ELF-1 (cell line): ENCODE data around the gene FKBP15.
"Not testable (repeated sequence)": the region's sequence is repeated elsewhere in the genome, so short reads cannot be mapped to it uniquely, and the experiment has no call there.

Experiments used
- DNase-seq: peaks from one replicate; pipeline ENCODE4 v3.0.0-alpha.2; 2016; ENCODE audit warnings: low read depth, low spot score

FKBP15 gene

GRCh38 chr9:113150670-113151611 lies 70.1 kb downstream of the FKBP15 start, which contains the start of gene SLC31A2:
TSS of gene SLC31A2 (plus strand) at chr9:113151007. CDS start at chr9:113151075, 68 bp downstream.
- DNase-seq: peak; percentile 93

DNA sequence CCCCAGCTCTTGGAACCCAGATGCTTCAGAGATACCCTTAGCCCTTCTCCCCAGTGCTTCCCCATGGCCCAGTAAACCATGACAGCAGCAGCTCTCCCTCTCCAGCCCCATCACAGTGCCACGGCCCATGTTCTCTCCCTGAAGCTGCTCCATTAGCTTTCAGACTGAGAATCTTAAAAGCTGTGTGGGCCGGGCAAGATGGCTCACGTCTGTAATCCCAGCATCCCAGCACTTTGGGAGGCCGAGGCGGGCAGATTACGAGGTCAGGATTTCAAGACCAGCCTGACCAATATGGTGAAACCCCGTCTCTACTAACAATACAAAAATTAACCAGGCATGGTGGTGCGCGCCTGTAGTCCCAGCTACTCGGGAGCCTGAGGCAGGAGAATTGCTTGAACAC lies 71.5 kb downstream of the FKBP15 start:
- not testable (repeated sequence) for DNase-seq

DNA sequence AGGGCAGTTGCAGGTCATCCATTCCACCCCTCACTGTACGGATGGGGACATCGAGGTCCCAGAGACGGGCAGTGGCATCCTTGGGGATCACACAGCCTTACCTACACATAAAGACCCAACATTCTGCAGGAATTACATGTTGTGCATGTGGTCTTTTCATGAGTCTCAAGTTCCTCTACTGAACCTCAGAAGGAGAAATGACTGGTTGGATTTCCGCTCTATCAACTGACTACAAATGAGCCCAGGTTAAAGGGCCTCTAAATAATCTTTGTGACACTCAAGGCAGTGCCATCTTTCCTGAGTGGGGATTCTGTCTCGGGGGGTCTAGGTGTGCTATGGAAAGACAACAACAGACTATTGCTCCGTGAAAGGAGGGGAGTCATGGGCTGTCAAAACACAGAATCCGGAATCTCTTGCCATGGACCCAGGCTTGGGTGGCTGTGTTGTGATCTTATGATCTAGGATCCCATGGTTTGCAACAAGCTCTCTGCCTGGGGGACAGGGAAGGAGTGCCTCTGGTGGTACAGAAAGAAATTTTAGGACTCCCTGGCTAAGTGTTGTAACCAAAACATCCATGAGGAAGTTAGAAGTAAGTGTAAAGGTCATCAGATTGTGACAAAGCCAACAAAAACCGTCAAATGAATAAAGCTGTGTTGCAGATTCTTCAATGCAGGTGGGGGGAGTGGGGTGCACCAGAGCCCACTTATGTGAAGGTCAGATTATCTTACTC lies 72.1 kb downstream of the FKBP15 start:
- no peak for DNase-seq

DNA sequence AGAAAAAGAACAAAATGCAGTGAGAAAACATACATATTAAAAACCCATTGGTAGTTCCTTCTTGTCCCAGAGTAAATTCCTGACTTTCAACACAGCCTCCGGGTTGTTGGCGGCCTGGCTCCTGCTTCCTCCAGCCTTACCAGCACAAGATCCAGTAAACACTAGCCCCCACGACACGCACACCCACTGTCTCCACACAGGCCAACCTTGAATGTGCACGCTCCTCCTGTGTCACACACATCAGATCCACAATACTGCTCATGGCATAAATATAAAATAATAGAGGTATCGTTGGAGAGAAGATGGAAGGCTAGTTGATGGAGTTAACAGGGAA lies 72.7 kb downstream of the FKBP15 start:
- DNase-seq: no peak

GRCh38 chr9:113143432-113144227 lies 77.4 kb downstream of the FKBP15 start:
- DNase-seq: no peak

- not testable (repeated sequence) for DNase-seq
These were observed 80.2 kb downstream of the FKBP15 start for GRCh38 chr9:113140896-113141295.

GRCh38 chr9:113139953-113140352 lies 81.1 kb downstream of the FKBP15 start:
- no peak for DNase-seq

DNA sequence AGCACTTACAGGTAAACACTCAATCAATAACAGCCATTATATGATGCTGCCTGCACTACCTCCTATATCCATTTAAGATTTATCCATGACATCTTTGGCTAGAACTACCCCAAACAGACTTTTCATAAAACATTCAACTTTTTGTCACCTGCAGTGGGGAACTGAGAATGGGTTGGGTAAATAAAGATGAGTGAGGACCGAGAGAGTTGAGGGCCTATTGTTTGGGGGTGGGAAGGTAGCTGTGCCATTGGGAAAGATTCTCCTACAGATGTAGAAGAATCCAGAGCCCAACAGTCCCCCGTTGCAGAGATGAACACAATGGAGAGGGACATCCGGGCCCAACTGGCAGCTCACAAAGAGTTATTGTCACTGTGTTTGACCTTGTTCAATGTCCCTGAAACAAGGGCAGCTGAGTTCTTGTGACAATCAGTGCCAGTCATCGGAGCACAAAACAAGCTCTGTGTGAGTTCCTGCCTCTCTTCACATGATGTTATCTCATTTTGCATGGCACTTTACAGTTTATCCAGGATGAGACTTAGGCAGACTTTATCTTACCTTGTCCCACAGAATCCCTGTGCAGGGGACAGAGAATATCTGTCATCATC lies 81.8 kb downstream of the FKBP15 start:
- no peak for DNase-seq

DNA sequence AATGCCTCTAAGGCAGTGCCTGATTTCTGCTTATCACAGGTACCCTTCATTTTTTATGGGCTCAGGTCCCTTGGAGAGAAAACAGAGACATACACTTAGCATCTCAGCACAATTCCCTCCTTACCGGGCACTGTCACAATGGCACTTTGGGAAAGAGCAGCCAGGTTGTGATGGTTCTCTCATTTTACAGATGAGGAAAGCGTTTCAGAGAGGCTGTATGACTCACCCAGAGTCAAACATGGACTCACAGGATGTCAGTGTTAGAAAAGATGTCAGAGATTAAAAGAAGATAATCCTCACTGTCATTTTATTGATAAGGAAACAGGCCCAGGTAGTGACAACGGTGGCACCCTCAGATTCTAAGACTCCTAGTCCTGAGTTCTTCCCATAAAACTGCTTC lies 82.3 kb downstream of the FKBP15 start:
- DNase-seq: no peak

- DNase-seq: no peak
These were observed 83.6 kb downstream of the FKBP15 start for GRCh38 chr9:113137196-113138168.

GRCh38 chr9:113131689-113132151 lies 89.4 kb downstream of the FKBP15 start:
- no peak for DNase-seq

DNA sequence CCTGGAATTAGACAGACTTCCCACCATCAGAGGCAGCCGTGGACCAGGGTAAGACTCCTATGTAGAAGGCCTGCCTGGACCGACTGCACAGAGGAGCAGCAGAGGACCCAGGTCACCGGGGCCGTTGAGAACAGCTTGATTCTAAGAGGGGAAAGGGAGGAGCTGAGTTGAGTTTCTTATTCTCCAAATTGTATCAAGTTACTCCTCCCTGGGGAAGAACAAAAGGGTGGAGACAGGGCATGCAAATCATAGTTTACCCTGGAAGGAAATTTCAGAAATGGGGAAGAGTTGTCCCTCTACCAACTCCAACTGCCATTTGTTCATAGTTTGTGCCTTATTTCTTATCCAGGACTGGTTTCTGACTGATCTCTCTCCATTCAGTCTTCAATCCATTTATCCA lies 91.2 kb downstream of the FKBP15 start:
- no peak for DNase-seq

- no peak for DNase-seq
These were observed 91.6 kb downstream of the FKBP15 start for GRCh38 chr9:113129466-113129865.

DNA sequence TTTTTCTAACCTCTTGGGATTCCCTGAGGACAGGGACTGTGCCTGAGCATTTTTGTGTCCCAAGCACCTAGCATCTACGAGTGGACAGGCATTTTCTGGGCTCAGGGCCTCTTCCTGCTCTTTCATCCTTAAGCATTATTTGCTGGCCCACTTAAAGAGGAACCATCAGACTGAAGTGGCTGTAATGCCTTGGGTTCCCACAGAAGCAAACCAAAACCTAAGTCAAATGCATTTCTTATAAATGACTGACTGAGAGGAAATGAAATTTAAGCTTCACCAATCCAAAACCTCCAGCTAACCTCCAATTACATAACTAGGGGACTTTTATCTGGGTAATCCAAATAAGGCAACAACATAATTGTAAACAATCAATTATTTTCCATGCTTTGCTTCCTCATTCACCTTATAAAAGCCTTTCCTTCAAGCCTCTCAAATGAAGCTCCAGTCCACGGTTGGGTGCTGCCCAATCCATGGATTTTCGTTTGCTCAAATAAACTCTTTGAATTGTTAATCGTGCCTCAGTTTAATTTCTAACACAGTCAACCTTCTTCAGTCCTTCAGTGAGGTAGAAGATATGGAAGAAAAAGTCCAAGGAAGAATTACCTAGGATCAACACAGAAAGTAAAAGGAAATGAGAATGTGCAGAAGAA lies 95.6 kb downstream of the FKBP15 start:
- no peak for DNase-seq

DNA sequence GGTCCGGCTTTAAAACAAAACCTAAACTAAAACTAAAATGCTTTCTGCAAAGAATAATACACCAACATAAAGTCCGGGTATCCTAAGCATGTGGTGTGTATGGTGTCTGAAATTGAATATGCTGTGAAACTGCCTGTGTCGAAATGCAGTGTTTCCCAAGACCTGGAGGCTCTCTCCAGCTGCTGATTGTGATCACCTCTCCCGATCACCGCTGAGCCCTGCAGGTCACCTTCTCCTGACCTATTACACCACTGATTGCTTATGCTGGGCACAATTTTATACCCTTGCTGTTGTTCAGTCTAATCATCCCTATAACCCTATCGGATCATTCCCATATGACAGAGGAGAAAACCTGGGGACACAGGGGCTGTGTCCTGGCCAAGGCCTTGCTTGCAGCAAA lies 102.2 kb downstream of the FKBP15 start:
- not testable (repeated sequence) for DNase-seq
